SK-N-SH treated with all-trans-retinoic acid at 6 μM for 48 hours (cell line): ENCODE measurements around the gene LINC00632.

Source experiments
- CSDC2 ChIP-seq: fragments of 250-450 bp; sonication (Bioruptor Pico); IDR thresholded peaks from 2 replicates; pipeline ENCODE4 v1.5.0; 2020; ENCODE audit warnings: mild to moderate bottlenecking, moderate library complexity
- ESRRG ChIP-seq: fragments of 250-450 bp; sonication (Bioruptor Pico); IDR thresholded peaks from 2 replicates; pipeline ENCODE4 v1.6.1; 2021; ENCODE audit warnings: mild to moderate bottlenecking
- PPARA ChIP-seq: fragments of 250-450 bp; sonication (Bioruptor Pico); IDR thresholded peaks from 2 replicates; pipeline ENCODE4 v1.5.0; 2020; ENCODE audit warnings: mild to moderate bottlenecking, borderline replicate concordance
- SNAI2 ChIP-seq: fragments of 250-450 bp; sonication (Bioruptor Pico); IDR thresholded peaks from 2 replicates; pipeline ENCODE4 v1.5.0; 2020; ENCODE audit warnings: mild to moderate bottlenecking, moderate library complexity
- TCF4 ChIP-seq: fragments of 250-450 bp; sonication (Bioruptor Pico); IDR thresholded peaks from 2 replicates; pipeline ENCODE4 v1.8.0; 2021; ENCODE audit warnings: mild to moderate bottlenecking, moderate library complexity, borderline replicate concordance
- TOX ChIP-seq: fragments of 250-450 bp; sonication (Bioruptor Pico); IDR thresholded peaks from 2 replicates; pipeline ENCODE4 v1.8.0; 2021; ENCODE audit warnings: mild to moderate bottlenecking, moderate library complexity, borderline replicate concordance
- ZFP30 ChIP-seq: fragments of 450-650 bp; formaldehyde crosslinking; IDR thresholded peaks from 2 replicates; pipeline ENCODE4 v1.5.0; 2022; ENCODE audit warnings: mild to moderate bottlenecking, moderate library complexity
- ZNF565 ChIP-seq: fragments of 450-650 bp; formaldehyde crosslinking; conservative IDR thresholded peaks from 2 replicates; pipeline ENCODE4 v1.5.0; 2020; ENCODE audit warnings: low read depth, mild to moderate bottlenecking, moderate library complexity
- ZNF8 ChIP-seq: fragments of 450-650 bp; formaldehyde crosslinking; IDR thresholded peaks from 2 replicates; pipeline ENCODE4 v1.5.0; 2020; ENCODE audit warnings: mild to moderate bottlenecking, moderate library complexity
- TF ChIP-seq, protein P1 (sequence below): fragments of 250-450 bp; sonication (Bioruptor Pico); IDR thresholded peaks from 2 replicates; pipeline ENCODE4 v1.5.0; 2020; ENCODE audit warnings: mild to moderate bottlenecking, moderate library complexity
- TF ChIP-seq, protein P2 (sequence below): fragments of 250-450 bp; sonication (Bioruptor Pico); IDR thresholded peaks from 2 replicates; pipeline ENCODE4 v1.5.1; 2021; ENCODE audit warnings: mild to moderate bottlenecking, moderate library complexity
- TF ChIP-seq, protein P3 (sequence below): fragments of 250-450 bp; sonication (Bioruptor Pico); IDR thresholded peaks from 2 replicates; pipeline ENCODE4 v1.8.0; 2020; ENCODE audit warnings: mild to moderate bottlenecking, moderate library complexity, borderline replicate concordance

DNA sequence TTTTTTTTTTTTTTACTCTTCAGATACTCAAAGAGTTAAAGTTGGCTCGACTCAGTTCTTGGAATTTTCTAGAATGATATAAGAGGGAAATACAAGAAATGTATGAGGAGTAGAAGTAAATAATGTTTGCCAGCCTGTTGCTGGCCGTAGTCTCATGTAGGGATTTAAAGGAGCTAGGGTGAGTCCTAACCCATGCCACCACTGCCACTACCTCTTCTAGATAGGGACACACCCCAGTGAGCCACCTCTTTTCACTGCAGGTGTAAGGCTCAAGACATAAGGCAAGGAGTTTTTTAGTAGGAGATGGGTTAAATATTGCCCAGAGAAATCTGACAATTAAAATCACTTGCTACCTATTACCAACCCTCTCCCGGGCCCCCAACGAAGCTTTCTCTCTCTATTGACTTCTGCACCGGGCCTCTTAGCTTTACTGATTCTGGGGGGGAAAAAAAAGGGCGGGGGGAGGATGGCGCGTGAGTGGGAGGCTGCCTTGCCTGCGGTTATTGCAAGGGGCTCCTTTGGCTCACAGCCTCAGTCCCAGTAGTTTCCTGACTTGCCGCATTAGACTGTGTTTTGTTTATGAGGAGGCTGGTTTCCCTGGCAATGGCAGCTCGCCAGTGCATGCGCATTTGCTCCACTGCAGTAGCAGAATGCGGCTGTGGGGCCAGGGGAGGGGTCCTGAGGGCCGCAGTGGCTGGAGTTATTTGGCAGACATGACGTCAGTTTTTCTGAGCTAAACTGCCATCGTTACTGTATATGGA is 3.0 kb downstream of the LINC00632 start:
- TF ChIP-seq, protein P1, sequence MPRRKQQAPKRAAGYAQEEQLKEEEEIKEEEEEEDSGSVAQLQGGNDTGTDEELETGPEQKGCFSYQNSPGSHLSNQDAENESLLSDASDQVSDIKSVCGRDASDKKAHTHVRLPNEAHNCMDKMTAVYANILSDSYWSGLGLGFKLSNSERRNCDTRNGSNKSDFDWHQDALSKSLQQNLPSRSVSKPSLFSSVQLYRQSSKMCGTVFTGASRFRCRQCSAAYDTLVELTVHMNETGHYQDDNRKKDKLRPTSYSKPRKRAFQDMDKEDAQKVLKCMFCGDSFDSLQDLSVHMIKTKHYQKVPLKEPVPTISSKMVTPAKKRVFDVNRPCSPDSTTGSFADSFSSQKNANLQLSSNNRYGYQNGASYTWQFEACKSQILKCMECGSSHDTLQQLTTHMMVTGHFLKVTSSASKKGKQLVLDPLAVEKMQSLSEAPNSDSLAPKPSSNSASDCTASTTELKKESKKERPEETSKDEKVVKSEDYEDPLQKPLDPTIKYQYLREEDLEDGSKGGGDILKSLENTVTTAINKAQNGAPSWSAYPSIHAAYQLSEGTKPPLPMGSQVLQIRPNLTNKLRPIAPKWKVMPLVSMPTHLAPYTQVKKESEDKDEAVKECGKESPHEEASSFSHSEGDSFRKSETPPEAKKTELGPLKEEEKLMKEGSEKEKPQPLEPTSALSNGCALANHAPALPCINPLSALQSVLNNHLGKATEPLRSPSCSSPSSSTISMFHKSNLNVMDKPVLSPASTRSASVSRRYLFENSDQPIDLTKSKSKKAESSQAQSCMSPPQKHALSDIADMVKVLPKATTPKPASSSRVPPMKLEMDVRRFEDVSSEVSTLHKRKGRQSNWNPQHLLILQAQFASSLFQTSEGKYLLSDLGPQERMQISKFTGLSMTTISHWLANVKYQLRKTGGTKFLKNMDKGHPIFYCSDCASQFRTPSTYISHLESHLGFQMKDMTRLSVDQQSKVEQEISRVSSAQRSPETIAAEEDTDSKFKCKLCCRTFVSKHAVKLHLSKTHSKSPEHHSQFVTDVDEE (CRISPR knock-in tag): no peak
- TF ChIP-seq TOX (CRISPR knock-in tag): no peak
- no peak for TF ChIP-seq PPARA
- TF ChIP-seq, protein P2, sequence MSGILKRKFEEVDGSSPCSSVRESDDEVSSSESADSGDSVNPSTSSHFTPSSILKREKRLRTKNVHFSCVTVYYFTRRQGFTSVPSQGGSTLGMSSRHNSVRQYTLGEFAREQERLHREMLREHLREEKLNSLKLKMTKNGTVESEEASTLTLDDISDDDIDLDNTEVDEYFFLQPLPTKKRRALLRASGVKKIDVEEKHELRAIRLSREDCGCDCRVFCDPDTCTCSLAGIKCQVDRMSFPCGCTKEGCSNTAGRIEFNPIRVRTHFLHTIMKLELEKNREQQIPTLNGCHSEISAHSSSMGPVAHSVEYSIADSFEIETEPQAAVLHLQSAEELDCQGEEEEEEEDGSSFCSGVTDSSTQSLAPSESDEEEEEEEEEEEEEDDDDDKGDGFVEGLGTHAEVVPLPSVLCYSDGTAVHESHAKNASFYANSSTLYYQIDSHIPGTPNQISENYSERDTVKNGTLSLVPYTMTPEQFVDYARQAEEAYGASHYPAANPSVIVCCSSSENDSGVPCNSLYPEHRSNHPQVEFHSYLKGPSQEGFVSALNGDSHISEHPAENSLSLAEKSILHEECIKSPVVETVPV (CRISPR knock-in tag): no peak
- no peak for TF ChIP-seq TCF4 (CRISPR knock-in tag)
- no peak for TF ChIP-seq ESRRG (CRISPR knock-in tag)
- TF ChIP-seq ZNF8: no peak
- TF ChIP-seq ZFP30 (CRISPR knock-in tag): no peak
- no peak for TF ChIP-seq CSDC2 (CRISPR knock-in tag)
- TF ChIP-seq, protein P3, sequence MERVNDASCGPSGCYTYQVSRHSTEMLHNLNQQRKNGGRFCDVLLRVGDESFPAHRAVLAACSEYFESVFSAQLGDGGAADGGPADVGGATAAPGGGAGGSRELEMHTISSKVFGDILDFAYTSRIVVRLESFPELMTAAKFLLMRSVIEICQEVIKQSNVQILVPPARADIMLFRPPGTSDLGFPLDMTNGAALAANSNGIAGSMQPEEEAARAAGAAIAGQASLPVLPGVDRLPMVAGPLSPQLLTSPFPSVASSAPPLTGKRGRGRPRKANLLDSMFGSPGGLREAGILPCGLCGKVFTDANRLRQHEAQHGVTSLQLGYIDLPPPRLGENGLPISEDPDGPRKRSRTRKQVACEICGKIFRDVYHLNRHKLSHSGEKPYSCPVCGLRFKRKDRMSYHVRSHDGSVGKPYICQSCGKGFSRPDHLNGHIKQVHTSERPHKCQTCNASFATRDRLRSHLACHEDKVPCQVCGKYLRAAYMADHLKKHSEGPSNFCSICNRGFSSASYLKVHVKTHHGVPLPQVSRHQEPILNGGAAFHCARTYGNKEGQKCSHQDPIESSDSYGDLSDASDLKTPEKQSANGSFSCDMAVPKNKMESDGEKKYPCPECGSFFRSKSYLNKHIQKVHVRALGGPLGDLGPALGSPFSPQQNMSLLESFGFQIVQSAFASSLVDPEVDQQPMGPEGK (CRISPR knock-in tag): no peak
- no peak for TF ChIP-seq ZNF565
- no peak for TF ChIP-seq SNAI2 (CRISPR knock-in tag)
